Adrenal gland (tissue), 5 donors: ENCODE results near the gene RGS19.

Source experiments
- CTCF ChIP-seq, 6 experiments: fragments of 450-650 bp in 4 of 6; fragments of 200-600 bp in 2 of 6; sonication (generic) in 1 of 6; IDR thresholded peaks; 1 replicate in 5 of 6; 2 replicates in 1 of 6; pipeline versions ENCODE4 v1.5.1 to v1.8.0; 2016 to 2021; ENCODE audit warnings: antibody characterized with exemption in 6 of 6, mild to moderate bottlenecking in 2 of 6, moderate library complexity in 1 of 6
- POLR2A ChIP-seq, 2 donors: fragments of 450-650 bp; IDR thresholded peaks; one replicate each; pipeline ENCODE4 v1.6.1; 2017; ENCODE audit warnings: antibody characterized with exemption in 2 of 2, mild to moderate bottlenecking in 2 of 2, moderate library complexity in 1 of 2
- donor health status: DM: no; HTN: no; CAD: no.

- no peak for TF ChIP-seq CTCF (IDR thresholded peaks at IDR 0.05)
- no peak for TF ChIP-seq POLR2A (IDR thresholded peaks at IDR 0.05)
Observed at GRCh38 chr20:64077876-64078551, 1.3 kb downstream of the RGS19 start.
